HL-60/S4 (cell line): ENCODE data around the gene NR0B2.

Experiments used
- in situ Hi-C: fragments of 300-500 bp; cut with MboI; formaldehyde crosslinking; loops from 2 replicates; pipeline ENCODE4 v1.14.3; 2022; ENCODE audit warnings: low sequenced_read_pairs

The NR0B2 gene

DNA sequence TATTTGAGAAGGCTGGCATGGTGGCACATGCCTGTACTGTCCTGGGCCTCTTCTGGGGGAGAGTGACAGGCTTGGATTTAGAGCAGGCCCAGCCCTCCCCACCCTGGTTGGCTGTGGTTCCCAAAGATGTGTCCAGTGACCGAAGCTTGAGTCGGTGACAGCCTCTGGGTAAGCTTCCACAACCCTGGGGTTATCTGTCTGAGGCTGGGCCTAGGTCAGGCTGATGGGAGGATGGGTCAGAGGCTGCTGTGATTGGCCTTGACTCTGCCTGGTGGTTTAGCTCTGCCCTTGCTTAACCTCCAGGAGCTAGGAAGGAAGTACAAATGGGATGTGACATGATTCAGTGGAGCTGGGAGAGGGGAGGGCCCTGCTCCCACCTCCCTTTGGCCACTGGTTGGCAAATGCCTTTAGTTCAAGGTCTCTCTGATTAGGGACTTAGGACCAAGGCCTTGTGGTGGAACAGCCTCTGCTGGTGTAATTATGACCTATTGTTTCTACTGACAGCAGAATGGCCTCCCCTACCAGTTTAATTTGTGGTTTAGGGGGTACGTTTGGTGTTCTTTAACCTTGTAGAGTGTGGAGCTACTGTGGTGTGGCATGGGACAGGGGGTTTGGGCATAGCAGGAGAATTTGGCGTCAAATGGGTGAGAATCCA, 24.4 kb upstream of the NR0B2 start:
- in situ Hi-C loops = no loop called here

DNA sequence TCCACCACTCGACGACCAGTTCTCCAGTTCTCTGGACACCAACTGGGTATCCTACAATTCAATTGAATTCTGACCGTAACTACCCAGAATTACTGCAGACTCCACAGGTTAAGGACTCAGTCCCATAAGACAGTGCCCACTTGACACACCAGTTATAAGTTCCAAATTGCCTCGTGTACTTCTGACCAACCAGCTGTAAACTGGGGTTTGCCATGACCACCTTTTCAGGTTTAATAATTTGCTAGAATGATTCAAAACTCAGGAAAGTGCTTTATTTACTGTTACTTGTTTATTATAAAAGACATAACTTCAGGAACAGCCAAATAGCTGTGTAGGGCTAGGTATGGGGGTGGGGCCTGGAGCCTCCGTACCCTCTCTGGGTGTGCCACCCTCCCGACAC, 23.0 kb upstream of the NR0B2 start:
- in situ Hi-C loops = no loop called here

DNA sequence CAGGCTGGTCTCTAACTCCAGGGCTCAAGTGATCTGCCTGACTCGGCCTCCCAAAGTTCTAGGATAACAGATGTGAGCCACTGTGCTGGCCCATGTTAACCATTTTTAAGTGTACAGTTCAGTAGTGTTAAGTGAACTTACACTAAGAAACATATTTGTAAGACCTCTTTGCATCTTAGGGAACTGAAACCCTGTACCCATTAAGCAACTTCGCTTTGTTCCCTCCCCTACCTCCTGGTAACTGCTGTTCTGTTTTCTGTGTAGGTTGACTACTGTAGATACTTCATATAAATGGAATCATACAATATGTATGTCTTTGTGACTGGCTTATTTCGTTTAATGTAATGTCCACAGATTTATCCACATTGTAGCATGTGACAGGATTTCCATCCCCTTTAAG, 18.8 kb upstream of the NR0B2 start:
- in situ Hi-C loops = no loop called here

DNA sequence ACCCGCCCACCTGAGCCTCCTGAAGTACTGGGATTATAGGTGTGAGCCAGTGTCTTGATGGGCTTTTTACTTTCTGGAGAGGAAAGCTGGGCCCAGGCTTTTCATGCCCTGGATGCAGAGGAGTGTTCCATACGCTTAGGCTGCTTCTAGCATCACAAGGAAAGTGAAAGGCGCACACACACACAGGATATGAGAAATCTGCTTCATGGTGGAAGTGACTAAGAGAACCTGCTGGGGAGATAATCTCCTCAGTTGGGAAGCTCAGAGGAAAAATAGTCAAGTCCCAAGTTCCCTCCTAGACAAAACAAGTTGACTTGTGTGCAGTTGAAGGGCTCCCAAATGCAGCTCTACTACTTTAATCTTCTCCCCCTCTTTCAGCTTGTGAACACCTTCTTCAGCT, 9.9 kb upstream of the NR0B2 start:
- in situ Hi-C loops = no loop called here

DNA sequence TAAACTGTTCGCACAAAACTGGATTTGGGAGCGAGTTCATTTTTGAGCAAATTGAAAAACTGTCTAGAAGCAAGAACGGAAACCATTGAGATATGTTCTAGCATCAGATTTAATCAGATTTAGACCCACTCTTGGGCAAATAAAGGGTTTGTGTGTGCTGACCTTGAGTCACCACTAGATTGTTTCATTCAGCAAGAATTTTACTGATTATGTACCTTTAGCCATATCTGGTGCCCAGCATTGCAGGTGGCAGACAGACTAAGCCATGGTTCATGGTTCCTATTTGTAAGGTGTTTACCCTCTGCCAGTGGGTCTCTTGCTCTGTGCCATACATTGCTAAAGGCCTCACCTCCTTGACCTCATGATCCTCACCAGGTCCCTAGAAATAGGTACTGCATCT, 9.1 kb upstream of the NR0B2 start:
- in situ Hi-C loops = no loop called here

DNA sequence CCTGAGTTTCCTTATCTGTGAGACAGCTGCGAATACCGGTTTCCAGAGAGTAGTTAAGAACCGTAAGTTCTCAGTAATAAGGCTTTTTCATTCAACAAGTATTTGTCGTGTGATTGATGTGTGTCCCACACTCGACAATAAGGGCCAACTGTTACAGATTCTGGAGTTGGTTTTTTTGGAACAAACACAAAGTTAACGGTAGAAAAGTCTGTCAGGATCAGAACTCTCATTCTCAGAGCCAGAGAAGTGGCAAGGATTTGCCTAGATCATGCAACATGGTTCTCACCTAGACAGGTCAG, 8.6 kb upstream of the NR0B2 start:
- in situ Hi-C loops = no loop called here

DNA sequence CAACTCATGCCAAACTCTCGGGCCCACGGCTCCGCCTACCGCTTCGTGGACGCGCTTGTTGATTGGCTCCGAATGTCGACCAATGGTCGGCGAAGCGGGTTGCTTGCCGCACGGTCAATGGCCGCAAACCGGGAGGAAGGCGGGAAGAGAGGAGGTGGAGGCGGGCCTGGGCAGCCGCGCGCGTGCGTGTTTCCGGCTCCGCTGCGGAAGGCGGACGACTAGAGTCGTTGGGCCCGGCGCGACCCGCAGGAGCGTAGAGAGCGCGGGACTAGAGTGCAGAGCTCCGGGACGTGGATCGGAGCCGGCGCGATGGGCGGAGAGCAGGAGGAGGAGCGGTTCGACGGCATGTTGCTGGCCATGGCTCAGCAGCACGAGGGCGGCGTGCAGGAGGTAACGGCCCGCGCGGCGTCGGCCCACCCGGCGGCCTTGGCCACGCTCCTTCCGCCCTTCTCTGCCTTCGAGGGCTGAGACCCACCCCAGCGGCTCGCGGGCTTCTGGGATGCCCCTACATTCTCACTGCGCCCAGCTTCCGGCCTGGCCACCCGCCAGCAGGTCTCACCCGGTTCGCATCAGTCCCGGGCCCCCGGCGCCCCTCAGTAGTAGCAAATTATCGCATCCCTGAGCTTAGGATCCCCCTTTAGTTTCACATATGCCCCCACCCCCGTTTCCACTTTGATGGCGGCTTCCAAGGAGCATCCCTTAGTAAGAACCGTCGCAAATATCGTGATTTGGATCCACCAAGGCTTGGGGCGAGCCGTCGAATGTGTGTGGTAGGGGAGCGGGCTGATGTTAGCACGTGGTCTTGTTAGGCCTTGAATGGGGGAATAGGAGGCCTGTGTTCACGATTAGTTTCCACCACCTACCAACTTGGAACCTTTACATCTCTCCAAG, 8.0 kb upstream of the NR0B2 start, which contains the start of gene NUDC:
TSS of gene NUDC (plus strand) at position 204 of the 891 bp plus-strand sequence. CDS start at position 310, 106 bp downstream.
- in situ Hi-C loops = no loop called here

DNA sequence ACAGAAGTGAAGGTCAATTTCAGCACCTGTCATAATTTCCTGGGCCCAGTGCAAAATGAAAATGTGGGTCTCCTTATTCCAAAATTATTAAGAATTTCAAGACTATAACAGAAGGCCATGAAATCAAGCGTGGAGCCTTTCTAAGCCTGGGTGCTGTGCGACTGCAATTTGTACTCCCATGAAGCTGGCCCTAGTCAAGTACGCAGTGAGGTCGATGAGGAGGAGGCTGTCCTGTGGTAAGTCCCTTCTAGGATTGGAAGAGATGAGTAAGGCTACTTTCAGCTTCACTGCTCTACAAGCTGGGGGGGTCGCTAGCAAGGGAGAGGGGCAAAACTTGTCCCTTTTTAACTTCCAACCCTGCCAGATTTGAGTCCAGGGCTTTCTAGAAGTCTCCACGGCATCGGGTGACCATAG, 7.4 kb upstream of the NR0B2 start:
- in situ Hi-C loops = no loop called here

DNA sequence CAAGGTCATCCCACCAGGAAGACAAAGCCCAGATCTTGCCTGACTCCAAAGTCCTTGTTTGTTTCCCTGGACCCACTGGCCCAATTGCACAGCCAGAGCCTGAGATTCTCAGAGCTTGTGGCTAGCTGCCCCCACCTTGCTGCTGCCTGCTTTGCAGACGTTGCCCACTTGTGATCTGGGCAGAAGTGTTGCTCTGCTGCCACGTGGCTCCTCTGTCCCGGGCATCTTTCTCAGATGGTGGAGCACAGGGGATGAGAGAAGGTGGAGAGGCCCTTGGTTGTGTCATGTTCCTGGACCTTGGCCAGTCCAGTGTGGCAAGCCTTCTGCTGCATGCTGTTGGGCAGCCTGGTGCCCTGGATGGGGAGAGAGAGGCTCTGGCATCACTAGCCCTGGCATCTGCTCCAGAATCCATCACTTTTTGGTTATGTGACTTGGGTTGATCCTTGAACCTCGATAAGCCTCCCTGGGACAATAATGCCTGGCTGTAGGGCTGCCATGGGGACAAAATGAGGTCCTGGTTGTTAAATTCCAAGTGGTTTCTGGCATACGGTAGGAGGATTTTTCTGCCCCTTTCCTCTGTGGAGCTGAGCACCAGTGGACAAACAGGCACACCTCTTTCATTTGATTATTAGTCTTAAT, 1.5 kb upstream of the NR0B2 start:
- in situ Hi-C loops = no loop called here

DNA sequence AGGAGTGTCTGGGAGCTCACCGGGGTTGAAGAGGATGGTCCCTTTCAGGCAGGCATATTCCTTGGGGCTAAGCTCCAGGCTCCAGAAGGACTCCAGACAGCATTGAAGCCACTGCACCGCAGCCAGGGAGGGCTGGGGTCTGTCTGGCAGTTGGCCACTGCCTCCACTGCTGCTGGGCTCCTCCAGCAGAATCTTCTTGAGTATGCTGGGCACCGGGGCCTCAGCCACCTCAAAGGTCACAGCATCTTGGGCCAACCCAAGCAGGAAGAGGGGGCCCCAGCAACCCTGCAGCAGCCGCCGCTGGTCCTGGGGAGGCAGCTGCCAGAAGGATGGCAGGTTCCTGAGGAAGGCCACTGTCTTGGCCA, 404 bp downstream of the NR0B2 start:
- in situ Hi-C loops = no loop called here

DNA sequence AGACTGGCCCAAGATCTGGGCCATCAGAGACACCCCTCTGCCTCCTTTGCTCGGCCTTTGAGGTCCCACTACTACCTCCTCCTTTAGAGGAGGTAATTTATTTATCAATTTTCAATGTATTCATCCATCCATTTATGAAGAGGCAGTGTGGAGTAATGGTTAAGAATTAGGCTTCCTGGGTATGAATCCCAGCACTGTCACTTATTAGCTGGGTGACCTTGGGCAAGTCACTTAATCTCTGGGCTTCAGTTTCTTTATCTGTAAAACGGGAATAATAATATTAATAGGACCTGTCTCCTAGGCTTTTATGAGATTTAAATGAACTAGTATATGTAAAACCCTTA, 1.7 kb downstream of the NR0B2 start:
- in situ Hi-C loops = no loop called here

DNA sequence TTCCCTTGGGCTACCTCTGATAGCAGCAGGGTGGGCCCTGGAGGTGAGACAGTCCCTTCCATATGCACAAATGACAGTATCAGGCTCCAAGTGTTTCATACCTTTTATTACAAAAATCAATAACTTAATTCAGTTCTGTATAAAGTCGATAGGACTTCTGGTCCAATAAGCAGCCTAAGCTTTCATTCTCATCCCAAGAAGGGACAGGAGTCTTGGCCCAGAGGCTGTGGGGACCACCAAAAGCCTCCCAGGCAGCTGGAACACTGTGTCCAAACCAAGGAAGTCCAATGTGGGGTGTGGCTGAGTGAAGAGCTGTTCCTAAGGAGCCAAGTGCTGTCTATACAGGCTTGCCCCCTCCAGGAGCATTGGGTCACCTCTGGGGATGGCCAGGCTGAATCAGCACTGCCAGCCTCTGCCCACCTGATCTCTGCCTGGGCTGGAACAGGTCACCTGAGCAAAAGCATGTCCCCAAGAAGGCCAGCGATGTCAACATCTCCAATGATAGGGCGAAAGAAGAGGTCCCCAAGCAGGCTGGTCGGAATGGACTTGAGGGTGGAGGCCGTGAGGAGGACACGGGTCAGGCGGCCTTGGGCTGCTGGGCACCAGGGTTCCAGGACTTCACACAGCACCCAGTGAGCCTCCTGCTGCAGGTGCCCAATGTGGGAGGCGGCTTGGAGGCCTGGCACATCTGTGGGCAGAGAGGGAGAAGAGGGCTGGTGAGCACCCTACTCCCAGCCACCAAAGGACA, 2.2 kb downstream of the NR0B2 start:
- in situ Hi-C loops = no loop called here

DNA sequence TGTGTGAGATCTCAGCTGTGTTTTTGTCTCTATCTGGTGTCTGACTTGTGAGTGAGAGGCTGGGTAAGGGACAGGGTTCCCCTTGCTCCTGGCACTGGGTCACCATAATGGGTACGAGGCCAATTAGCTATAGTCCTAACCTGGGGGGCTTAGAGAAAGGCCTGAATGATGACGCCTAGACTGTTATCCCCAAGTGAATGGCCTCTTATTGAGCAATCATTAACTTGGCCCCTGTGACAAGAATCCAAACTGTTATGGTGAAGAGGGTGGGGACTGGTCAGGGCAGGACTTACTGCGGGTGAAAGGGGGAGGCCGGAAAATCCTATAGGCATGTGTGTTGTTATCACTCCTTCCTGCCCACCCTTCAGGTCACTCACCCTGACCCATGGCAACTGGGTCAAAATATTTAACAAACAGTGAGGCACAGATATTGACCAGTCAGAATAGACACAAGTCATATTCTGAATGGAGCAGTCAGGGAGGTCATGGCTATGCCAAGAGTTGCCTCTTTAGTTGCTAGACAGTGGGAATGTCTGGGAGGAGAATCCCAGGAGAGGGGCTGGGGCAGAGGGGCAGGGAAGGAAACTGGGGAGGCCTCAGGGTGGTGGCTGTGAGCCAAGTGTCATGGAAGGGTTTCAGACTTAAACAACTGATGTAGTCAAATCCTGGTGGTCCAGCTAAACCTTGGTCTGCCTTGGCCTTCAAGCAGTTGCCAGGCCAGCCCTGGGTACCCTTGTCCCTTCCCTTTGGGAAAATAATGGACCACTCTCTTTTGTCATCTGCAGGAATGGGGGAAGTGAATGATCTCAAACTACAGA, 3.2 kb downstream of the NR0B2 start:
- in situ Hi-C loops = no loop called here

DNA sequence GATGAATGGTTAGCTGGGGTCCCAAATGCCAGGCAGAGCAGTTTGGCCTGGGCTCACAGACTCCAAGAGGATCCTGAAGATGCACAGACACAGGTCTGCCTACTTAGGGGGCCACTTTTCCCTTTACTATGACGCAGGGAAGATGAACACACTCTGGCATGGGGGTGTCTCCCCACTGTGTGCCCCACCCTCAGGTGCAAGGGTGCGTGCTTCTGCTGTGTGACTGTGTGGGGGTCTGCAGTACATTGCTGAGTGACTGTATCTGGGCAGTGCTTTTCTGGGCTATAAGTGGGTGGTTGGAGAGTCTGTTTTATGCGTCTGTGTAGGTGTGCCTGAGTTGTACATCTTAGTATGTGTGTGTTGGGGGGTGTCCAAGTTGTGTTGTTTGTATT, 3.8 kb downstream of the NR0B2 start:
- in situ Hi-C loops = no loop called here

DNA sequence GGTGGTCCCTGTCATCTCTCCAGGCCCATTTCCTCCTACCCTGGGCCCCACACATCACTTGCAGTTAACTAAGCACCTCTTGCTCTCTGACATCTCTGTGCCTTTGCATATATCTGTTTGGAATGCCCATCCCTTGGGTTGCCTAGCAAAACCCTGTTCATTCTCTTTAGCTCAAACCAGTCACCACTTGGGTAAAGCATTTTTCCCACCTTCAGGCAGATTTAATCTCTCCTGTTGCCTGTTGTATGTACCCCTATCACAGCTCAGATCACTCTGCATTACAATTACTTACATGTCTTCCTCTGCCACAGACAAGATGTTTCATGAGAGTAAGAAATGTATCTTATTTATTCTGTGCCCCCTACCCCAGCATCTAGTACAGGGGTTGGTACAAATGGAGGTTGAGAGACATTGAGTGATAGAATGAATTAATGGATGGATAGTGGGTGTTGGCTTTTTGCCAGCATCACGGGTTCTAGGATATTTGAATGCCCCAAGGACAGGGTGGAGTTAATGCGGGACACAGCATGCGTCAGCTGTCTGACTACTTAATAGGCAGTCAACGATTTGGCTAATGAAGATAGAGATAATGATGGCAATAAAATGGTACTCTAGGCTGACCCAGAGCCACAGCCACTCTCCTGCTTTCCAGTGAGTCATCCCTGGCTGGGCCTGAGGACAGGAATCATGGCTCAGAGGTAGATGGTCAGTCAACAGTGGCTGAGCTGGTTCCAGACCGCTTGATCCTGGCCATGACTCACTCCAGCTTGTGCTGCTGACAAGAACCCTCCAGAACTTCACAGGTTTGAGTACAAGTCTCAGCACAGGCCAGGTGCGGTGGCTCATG, 6.5 kb downstream of the NR0B2 start:
- in situ Hi-C loops = no loop called here

DNA sequence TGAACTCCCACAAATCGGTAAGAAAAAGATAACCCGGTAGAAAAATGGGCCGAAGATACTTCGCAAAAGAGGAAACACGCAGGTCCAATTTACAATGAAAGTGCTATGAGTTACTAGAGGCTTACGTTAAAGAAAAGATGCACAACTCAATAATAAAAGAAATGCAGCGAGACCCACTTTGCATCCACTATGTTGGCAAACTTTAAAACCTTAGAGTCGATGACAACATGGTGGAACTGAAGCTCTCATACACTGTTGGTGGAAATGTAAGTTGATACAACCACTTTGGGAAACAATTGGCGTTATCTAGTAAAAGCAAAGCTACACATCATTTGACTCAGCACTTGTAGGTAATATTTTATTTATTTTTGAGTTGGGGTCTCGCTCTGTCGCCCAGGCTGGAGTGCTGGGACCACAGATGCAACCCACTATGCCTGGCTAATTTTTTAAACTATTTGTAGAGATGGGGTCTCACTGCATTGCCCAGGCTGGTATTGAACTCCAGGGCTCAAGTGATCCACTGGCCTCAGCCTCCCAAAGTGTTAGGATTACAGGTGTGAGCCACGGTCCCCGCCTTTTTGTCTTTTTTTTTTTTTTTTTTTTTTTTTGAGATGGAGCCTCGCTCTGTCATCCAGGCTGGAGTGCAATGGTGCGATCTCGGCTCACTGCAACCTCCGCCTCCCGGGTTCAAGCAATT, 12.8 kb downstream of the NR0B2 start:
- in situ Hi-C loops = no loop called here

DNA sequence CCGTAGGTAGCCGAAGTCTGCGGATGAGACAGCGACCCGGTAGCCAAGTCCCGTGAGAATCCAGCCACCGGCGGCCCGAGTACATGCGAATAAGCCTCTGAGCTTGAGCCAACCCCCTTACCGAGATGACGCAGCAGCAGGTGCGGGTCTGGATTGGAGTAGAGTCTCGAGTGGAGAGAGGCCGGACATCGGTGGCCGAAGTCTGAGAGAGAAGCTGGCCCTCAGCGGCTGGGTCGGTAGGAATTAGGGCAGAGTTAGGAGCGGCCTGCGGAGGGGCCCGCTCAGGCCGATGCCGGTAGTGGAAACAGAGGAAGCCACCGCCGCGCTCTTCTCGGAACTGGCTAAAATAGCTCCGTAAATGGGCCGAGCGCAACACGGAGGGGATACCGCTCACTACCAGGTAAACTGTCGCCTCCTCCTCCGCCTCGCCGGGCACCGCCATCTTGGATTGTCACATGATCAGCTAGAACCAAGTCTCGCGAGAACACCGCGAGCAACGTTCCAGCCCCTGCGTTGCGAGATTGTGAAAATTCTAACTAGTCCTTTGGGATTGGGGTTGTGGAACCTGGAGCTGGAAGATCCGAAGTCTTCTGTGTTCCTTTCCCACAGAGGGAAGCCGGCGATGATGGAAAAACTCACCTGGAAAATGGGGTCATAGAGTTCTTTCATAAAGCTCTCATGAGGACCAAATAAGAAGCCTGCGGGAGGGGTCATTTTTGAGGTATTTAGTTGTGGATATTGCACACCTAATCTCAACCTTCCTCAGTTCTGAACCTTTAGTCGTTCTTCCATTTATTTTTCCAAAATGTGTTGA, 13.6 kb downstream of the NR0B2 start, which contains the start of gene GPATCH3:
TSS of gene GPATCH3 (minus strand) at position 467 of the 814 bp plus-strand sequence. CDS start at position 442, 25 bp downstream.
- in situ Hi-C loops = no loop called here

DNA sequence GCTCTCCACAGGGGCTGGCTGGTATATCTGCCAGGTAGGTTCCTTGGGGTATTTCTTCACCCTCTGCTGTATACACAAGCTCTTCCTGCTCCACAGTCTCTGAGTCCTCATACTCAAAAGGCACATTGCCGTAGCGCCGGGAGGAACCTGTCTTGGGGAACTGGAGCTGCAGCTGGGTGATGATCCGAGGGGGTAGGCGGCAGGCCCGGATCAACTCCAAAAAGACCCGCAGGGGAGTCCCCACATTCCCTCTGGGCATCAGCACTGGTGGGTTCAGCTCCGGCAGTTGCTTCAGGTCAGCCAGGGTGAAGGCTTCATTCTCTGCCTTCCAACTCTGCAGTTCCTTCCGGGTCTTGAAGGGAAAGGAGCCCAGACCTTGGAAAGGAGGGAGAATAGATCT, 16.4 kb downstream of the NR0B2 start:
- in situ Hi-C loops = no loop called here
